ENCODE results near the gene CCNB1IP1. TPM values are rescaled to one million over a fixed set of nuclear protein-coding genes. Genes with fewer than 3 reads are reported as not detected.
A peak's percentile ranks its signal among the peaks of the same experiment; 100 is the strongest.

The CCNB1IP1 gene
- total RNA-seq, result 10 to 100 TPM; 21.5 to 52.0 (median 28.4) TPM

GRCh38 chr14:20332788-20333493, at the start of gene CCNB1IP1:
TSS of gene CCNB1IP1 (minus strand) at chr14:20333279. CDS start at chr14:20316523, 16,756 bp downstream.
- Histone ChIP-seq H3K4me3 (peak within 1 kb of the TSS; percentile 46 to 65 (median 62)), H3K27me3 (no peaks in the 10 kb centered on the region), H3K36me3 (peaks cover 0 to 4% (median 0%) of the 10 kb centered on the region in 3 donors)

GRCh38 chr14:20382526-20382925, 49.4 kb upstream of the CCNB1IP1 start:
- TF ChIP-seq CTCF (IDR thresholded peaks at IDR 0.05) (no peak), POLR2A (IDR thresholded peaks at IDR 0.05) (no peak)
- H3K9me3 ChIP-seq, result no peaks in the 10 kb centered on the region
- no peaks in the 10 kb centered on the region for H3K27me3 ChIP-seq
- DNase-seq, result no peak
- no peak overlapping the region for H3K27ac ChIP-seq
- H3K4me3 ChIP-seq, result no peak overlapping the region
- peaks cover 0 to 97% (median 0%) of the 10 kb centered on the region in 3 donors for H3K36me3 ChIP-seq
- H3K4me1 ChIP-seq, result peaks cover 0 to 7% (median 0%) of the 10 kb centered on the region in 4 donors

More at GRCh38 chr14:20332788-20333493, at the start of gene CCNB1IP1:
- peak; percentile 59 to 75 (median 62) for DNase-seq
- TF ChIP-seq CTCF (IDR thresholded peaks at IDR 0.05) (no peak), POLR2A (IDR thresholded peaks at IDR 0.05) (peak in 1 of 2 donors; percentile 38)
- Histone ChIP-seq H3K4me1 (peaks cover 0 to 3% (median 1%) of the 10 kb centered on the region in 4 donors), H3K27ac (peak within 1 kb of the TSS; percentile 70 to 85 (median 78)), H3K9me3 (no peaks in the 10 kb centered on the region)

GRCh38 chr14:20381341-20381740, 48.3 kb upstream of the CCNB1IP1 start:
- H3K4me1 ChIP-seq, result peaks cover 0 to 15% (median 0%) of the 10 kb centered on the region in 4 donors
- H3K36me3 ChIP-seq, result peaks cover 0 to 100% (median 0%) of the 10 kb centered on the region in 3 donors
- no peaks in the 10 kb centered on the region for H3K27me3 ChIP-seq
- no peak for TF ChIP-seq CTCF (IDR thresholded peaks at IDR 0.05)
- TF ChIP-seq POLR2A (IDR thresholded peaks at IDR 0.05), result no peak
- H3K4me3 ChIP-seq, result no peak overlapping the region
- H3K27ac ChIP-seq, result no peak overlapping the region
- DNase-seq, result no peak
- no peaks in the 10 kb centered on the region for H3K9me3 ChIP-seq

GRCh38 chr14:20380681-20381080, 47.6 kb upstream of the CCNB1IP1 start:
- H3K27ac ChIP-seq, result no peak overlapping the region
- H3K9me3 ChIP-seq, result no peaks in the 10 kb centered on the region
- no peaks in the 10 kb centered on the region for H3K27me3 ChIP-seq
- peaks cover 0 to 20% (median 0%) of the 10 kb centered on the region in 4 donors for H3K4me1 ChIP-seq
- peaks cover 0 to 100% (median 0%) of the 10 kb centered on the region in 3 donors for H3K36me3 ChIP-seq
- TF ChIP-seq CTCF (IDR thresholded peaks at IDR 0.05), result no peak
- no peak for TF ChIP-seq POLR2A (IDR thresholded peaks at IDR 0.05)
- no peak overlapping the region for H3K4me3 ChIP-seq
- DNase-seq, result no peak

GRCh38 chr14:20379743-20380142, 46.7 kb upstream of the CCNB1IP1 start:
- no peak for DNase-seq
- H3K9me3 ChIP-seq, result no peaks in the 10 kb centered on the region
- peaks cover 0 to 22% (median 0%) of the 10 kb centered on the region in 4 donors for H3K4me1 ChIP-seq
- H3K4me3 ChIP-seq, result no peak overlapping the region
- peaks cover 0 to 100% (median 0%) of the 10 kb centered on the region in 3 donors for H3K36me3 ChIP-seq
- TF ChIP-seq POLR2A (IDR thresholded peaks at IDR 0.05), result no peak
- H3K27me3 ChIP-seq, result no peaks in the 10 kb centered on the region
- H3K27ac ChIP-seq, result no peak overlapping the region

GRCh38 chr14:20377171-20377570, 44.1 kb upstream of the CCNB1IP1 start:
- Histone ChIP-seq H3K9me3 (no peaks in the 10 kb centered on the region), H3K4me1 (peaks cover 0 to 22% (median 0%) of the 10 kb centered on the region in 4 donors), H3K4me3 (no peak overlapping the region), H3K27me3 (no peaks in the 10 kb centered on the region), H3K36me3 (peaks cover 0 to 100% (median 2%) of the 10 kb centered on the region in 3 donors), H3K27ac (peak overlapping the region in 3 of 4 donors; percentile 62 to 90 (median 88))
- TF ChIP-seq CTCF (IDR thresholded peaks at IDR 0.05) (no peak), POLR2A (IDR thresholded peaks at IDR 0.05) (no peak)
- no peak for DNase-seq

Measured in Peyer's patch (tissue), 4 donors.